ENCODE results near the gene DLEC1. TPM values are rescaled to one million over a fixed set of nuclear protein-coding genes. Genes with fewer than 3 reads are reported as not detected.
"Not testable (repeated sequence)": the region's sequence is repeated elsewhere in the genome, so short reads cannot be mapped to it uniquely, and the experiment has no call there.

The DLEC1 gene
- total RNA-seq, 1 donor from 2014 or later: 0.54 TPM

DNA sequence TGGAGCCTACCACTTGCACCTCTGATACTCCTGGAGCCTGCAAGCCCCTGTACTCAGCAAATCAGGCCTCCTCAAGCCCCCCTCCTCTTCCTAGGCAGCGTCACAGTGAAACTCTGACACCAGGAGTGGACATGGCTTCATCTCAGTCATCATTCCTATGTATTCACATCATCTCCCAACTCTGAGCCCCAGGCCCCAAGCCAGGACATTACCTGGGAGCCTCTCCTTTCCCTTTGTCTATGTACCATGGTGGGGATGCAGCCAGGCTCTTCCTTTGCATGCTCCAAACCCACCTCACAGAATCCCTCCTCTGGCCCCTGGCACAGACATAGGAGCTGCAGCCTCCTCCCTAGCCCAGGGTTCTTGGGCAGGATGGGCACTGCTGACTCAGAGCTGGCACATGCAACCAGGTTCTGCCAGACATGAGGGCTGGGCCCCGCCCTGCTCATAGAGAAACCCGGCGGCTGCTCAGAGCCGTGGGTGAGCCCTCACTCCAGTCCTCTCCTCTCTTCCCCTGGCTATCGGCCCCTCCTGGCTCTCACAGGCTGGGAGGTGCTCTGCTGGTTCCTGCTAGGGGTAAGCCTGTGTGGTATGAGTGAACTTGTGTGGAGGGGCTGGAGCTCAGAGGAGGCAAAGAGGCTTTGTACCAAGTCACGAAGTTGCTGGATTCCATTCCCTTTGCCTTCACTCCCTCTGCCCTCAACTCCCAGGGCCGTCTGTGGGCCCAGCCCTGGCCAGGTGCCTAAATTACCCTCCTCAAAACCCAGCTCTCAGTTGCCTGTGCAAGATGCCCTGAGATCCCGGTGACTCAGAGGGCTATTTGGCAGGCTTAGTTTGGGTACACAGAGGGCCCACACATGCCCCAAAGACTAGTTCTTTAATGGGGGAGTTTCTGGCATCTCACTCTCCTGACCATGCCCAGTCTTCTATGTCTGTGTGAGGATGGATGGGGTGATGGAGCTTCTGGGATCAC lies 7.7 kb upstream of the DLEC1 start:
- no peaks in the 10 kb centered on the region for H3K27me3 ChIP-seq (ENCODE audit: insufficient read depth, low read length)
- H3K9me3 ChIP-seq (ENCODE audit: insufficient read depth, low read depth, low read length): no peaks in the 10 kb centered on the region
- H3K36me3 Mint-ChIP-seq (ENCODE audit: low read depth, unreplicated experiment): no peaks in the 10 kb centered on the region
- H4K20me1 ChIP-seq (ENCODE audit: insufficient read depth, low read length): peaks cover 7% of the 10 kb centered on the region
- DNase-seq (ENCODE audit: low read depth) (no peak), FAIRE-seq (no peak)
- peaks cover 3% of the 10 kb centered on the region for H3K4me1 Mint-ChIP-seq (ENCODE audit: low read depth, unreplicated experiment)
- H3K79me2 ChIP-seq (ENCODE audit: insufficient read depth, low read length): no peaks in the 10 kb centered on the region
- H3K27me3 Mint-ChIP-seq (ENCODE audit: low read depth, unreplicated experiment): peaks cover 28% of the 10 kb centered on the region
- H3K27ac ChIP-seq (ENCODE audit: low read depth, low read length): no peak overlapping the region
- no peak overlapping the region for H3K9ac ChIP-seq (ENCODE audit: low read length)
- H2AFZ ChIP-seq (ENCODE audit: low read depth, low read length): peak overlapping the region; percentile 47
- H3K4me1 ChIP-seq (ENCODE audit: insufficient read depth, low read length): peaks cover 6% of the 10 kb centered on the region
- no peaks in the 10 kb centered on the region for H3K36me3 ChIP-seq (ENCODE audit: insufficient read depth, low read length)
- H3K4me2 ChIP-seq (ENCODE audit: low read length): peak overlapping the region; percentile 1
- TF ChIP-seq EZH2 (IDR thresholded peaks at IDR 0.05; ENCODE audit: insufficient read depth, low read length): no peak
- TF ChIP-seq, protein P1, sequence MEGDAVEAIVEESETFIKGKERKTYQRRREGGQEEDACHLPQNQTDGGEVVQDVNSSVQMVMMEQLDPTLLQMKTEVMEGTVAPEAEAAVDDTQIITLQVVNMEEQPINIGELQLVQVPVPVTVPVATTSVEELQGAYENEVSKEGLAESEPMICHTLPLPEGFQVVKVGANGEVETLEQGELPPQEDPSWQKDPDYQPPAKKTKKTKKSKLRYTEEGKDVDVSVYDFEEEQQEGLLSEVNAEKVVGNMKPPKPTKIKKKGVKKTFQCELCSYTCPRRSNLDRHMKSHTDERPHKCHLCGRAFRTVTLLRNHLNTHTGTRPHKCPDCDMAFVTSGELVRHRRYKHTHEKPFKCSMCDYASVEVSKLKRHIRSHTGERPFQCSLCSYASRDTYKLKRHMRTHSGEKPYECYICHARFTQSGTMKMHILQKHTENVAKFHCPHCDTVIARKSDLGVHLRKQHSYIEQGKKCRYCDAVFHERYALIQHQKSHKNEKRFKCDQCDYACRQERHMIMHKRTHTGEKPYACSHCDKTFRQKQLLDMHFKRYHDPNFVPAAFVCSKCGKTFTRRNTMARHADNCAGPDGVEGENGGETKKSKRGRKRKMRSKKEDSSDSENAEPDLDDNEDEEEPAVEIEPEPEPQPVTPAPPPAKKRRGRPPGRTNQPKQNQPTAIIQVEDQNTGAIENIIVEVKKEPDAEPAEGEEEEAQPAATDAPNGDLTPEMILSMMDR (IDR thresholded peaks at IDR 0.05; ENCODE audit: insufficient read depth, low read depth, low read length): no peak
- H3K4me3 ChIP-seq (ENCODE audit: insufficient read depth, low read depth, low read length): no peak overlapping the region
- no peaks in the 10 kb centered on the region for H3K9me3 Mint-ChIP-seq (ENCODE audit: unreplicated experiment)
- H3K4me3 Mint-ChIP-seq (ENCODE audit: unreplicated experiment): no peak overlapping the region
- H3K27ac Mint-ChIP-seq (ENCODE audit: unreplicated experiment): peak overlapping the region; percentile 72

DNA sequence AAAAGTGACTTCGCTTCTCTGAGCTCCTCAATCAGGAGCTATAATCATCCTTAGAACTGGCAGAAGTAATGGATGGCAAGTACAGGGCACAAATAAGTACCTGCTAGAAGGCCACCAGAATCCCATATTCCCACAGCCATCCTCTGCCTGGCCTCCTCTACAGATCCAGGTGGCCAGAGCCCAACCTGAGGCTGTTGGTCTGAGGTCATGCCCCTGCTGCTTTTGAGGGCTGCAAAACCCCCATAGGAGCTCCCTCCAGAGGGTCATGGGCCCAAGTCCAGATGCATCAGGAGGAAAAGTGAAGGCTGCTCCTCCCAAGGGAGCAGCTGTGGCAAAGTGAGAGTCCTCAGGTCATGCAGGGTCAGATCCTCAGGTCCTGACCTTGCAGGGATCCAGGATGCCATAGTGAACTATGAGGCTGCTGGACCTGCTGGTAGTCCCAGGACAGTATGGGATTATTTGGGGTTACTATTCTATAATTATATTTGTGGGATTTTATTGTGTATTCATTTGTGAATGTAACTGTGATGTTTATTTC lies 6.6 kb upstream of the DLEC1 start:
- H3K9me3 ChIP-seq (ENCODE audit: insufficient read depth, low read depth, low read length): no peaks in the 10 kb centered on the region
- no peak for FAIRE-seq

DNA sequence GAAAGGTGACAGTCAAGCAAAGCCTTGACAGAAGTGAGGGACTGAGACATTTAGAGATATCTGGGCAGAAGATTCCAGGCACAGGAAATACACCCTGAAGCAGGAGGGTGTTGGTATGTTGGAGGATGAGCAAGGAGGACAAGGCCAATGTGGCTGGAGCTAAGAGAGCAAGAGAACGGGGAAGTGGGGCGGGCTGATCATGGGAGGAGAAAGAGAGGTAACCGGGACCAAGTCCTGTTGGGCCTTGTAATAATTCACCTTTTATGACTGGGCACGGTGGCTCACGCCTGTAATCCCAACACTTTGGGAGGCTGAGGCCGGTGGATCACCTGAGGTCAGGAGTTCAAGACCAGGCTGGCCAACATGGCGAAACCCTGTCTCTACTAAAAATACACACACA lies 5.4 kb upstream of the DLEC1 start:
- not testable (repeated sequence) for H3K4me1 Mint-ChIP-seq (ENCODE audit: low read depth, unreplicated experiment); H3K4me2 ChIP-seq (ENCODE audit: low read length); H3K27me3 ChIP-seq (ENCODE audit: insufficient read depth, low read length); H2AFZ ChIP-seq (ENCODE audit: low read depth, low read length); H3K79me2 ChIP-seq (ENCODE audit: insufficient read depth, low read length); H3K9ac ChIP-seq (ENCODE audit: low read length); DNase-seq (ENCODE audit: low read depth); FAIRE-seq; H3K4me3 ChIP-seq (ENCODE audit: insufficient read depth, low read depth, low read length); H4K20me1 ChIP-seq (ENCODE audit: insufficient read depth, low read length); H3K36me3 Mint-ChIP-seq (ENCODE audit: low read depth, unreplicated experiment); H3K27ac Mint-ChIP-seq (ENCODE audit: unreplicated experiment); H3K9me3 ChIP-seq (ENCODE audit: insufficient read depth, low read depth, low read length); H3K4me3 Mint-ChIP-seq (ENCODE audit: unreplicated experiment); H3K4me1 ChIP-seq (ENCODE audit: insufficient read depth, low read length); H3K9me3 Mint-ChIP-seq (ENCODE audit: unreplicated experiment); H3K27ac ChIP-seq (ENCODE audit: low read depth, low read length); H3K36me3 ChIP-seq (ENCODE audit: insufficient read depth, low read length)
- peaks cover 30% of the 10 kb centered on the region for H3K27me3 Mint-ChIP-seq (ENCODE audit: low read depth, unreplicated experiment)

More for the DNA sequence above, 6.6 kb upstream of the DLEC1 start:
- Mint-ChIP-seq H3K4me1 (ENCODE audit: low read depth, unreplicated experiment) (peaks cover 3% of the 10 kb centered on the region), H3K36me3 (ENCODE audit: low read depth, unreplicated experiment) (no peaks in the 10 kb centered on the region), H3K27me3 (ENCODE audit: low read depth, unreplicated experiment) (peaks cover 33% of the 10 kb centered on the region), H3K27ac (ENCODE audit: unreplicated experiment) (no peak overlapping the region), H3K4me3 (ENCODE audit: unreplicated experiment) (no peak overlapping the region), H3K9me3 (ENCODE audit: unreplicated experiment) (no peaks in the 10 kb centered on the region)
- Histone ChIP-seq H3K79me2 (ENCODE audit: insufficient read depth, low read length) (no peaks in the 10 kb centered on the region), H2AFZ (ENCODE audit: low read depth, low read length) (no peak overlapping the region), H3K36me3 (ENCODE audit: insufficient read depth, low read length) (no peaks in the 10 kb centered on the region), H3K27me3 (ENCODE audit: insufficient read depth, low read length) (no peaks in the 10 kb centered on the region), H3K4me1 (ENCODE audit: insufficient read depth, low read length) (peaks cover 6% of the 10 kb centered on the region), H3K4me3 (ENCODE audit: insufficient read depth, low read depth, low read length) (no peak overlapping the region), H3K9ac (ENCODE audit: low read length) (no peak overlapping the region), H3K4me2 (ENCODE audit: low read length) (no peak overlapping the region), H4K20me1 (ENCODE audit: insufficient read depth, low read length) (peaks cover 7% of the 10 kb centered on the region), H3K27ac (ENCODE audit: low read depth, low read length) (no peak overlapping the region)
- DNase-seq (ENCODE audit: low read depth): no peak
- TF ChIP-seq, protein P1 (IDR thresholded peaks at IDR 0.05; ENCODE audit: insufficient read depth, low read depth, low read length): no peak
- no peak for TF ChIP-seq EZH2 (IDR thresholded peaks at IDR 0.05; ENCODE audit: insufficient read depth, low read length)

DNA sequence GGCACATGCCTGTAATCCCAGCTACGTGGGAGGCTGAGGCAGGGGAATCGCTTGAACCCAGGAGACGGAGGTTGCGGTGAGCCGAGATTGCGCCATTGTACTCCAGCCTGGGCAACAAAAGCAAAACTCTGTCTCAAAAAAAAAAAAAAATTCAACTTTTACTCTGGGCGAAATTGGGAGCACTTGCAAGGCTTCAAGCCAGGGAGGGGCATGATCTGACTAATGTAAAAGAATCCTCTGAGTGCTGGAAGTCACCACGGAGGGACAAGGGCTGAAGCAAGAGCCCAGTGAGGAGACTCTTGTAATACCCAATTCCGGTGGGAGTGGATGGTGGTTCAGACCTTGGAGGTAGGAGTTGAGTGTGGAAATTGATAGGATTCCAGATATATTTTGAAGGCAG lies 4.7 kb upstream of the DLEC1 start:
- not testable (repeated sequence) for H3K36me3 ChIP-seq (ENCODE audit: insufficient read depth, low read length); H3K4me3 ChIP-seq (ENCODE audit: insufficient read depth, low read depth, low read length); H3K36me3 Mint-ChIP-seq (ENCODE audit: low read depth, unreplicated experiment); H3K9me3 Mint-ChIP-seq (ENCODE audit: unreplicated experiment); H2AFZ ChIP-seq (ENCODE audit: low read depth, low read length); H3K9ac ChIP-seq (ENCODE audit: low read length); DNase-seq (ENCODE audit: low read depth); H3K4me3 Mint-ChIP-seq (ENCODE audit: unreplicated experiment); H3K27ac ChIP-seq (ENCODE audit: low read depth, low read length); H3K79me2 ChIP-seq (ENCODE audit: insufficient read depth, low read length); H3K4me2 ChIP-seq (ENCODE audit: low read length); H3K27me3 ChIP-seq (ENCODE audit: insufficient read depth, low read length); H3K9me3 ChIP-seq (ENCODE audit: insufficient read depth, low read depth, low read length); H3K27ac Mint-ChIP-seq (ENCODE audit: unreplicated experiment); H3K4me1 Mint-ChIP-seq (ENCODE audit: low read depth, unreplicated experiment); H4K20me1 ChIP-seq (ENCODE audit: insufficient read depth, low read length); FAIRE-seq
- peaks cover 13% of the 10 kb centered on the region for H3K4me1 ChIP-seq (ENCODE audit: insufficient read depth, low read length)
- peaks cover 34% of the 10 kb centered on the region for H3K27me3 Mint-ChIP-seq (ENCODE audit: low read depth, unreplicated experiment)
